HG02642 (cell line): ENCODE data around the gene CYB5B.
"Not testable (repeated sequence)": the region's sequence is repeated elsewhere in the genome, so short reads cannot be mapped to it uniquely, and the experiment has no call there.

ENCODE experiments used
- ATAC-seq: cut with Tn5 transposase; IDR thresholded peaks from one replicate; pipeline ENCODE4 v1.9.1; 2021; ENCODE audit warnings: mild to moderate bottlenecking; ENCODE audit not compliant: unreplicated experiment, poor library complexity

The CYB5B gene

GRCh38 chr16:69407702-69408323 lies 16.6 kb upstream of the CYB5B start:
- ATAC-seq = no peak

- ATAC-seq = no peak
Measured at GRCh38 chr16:69408475-69408874, 15.9 kb upstream of the CYB5B start.

- no peak for ATAC-seq
Measured at GRCh38 chr16:69410219-69410990, 14.0 kb upstream of the CYB5B start.

GRCh38 chr16:69411064-69411985 lies 13.1 kb upstream of the CYB5B start:
- ATAC-seq = no peak

GRCh38 chr16:69412287-69412686 lies 12.1 kb upstream of the CYB5B start:
- no peak for ATAC-seq

- ATAC-seq = no peak
Measured at GRCh38 chr16:69413045-69413664, 11.3 kb upstream of the CYB5B start.

- no peak for ATAC-seq
Measured at GRCh38 chr16:69417520-69418199, 6.8 kb upstream of the CYB5B start.

- no peak for ATAC-seq
Measured at GRCh38 chr16:69419956-69420355, 4.5 kb upstream of the CYB5B start.

GRCh38 chr16:69423189-69423588 lies 1.2 kb upstream of the CYB5B start:
- no peak for ATAC-seq

- no peak for ATAC-seq
Measured at GRCh38 chr16:69424935-69425784, 741 bp downstream of the CYB5B start.

GRCh38 chr16:69428652-69429051 lies 4.2 kb downstream of the CYB5B start:
- no peak for ATAC-seq

- ATAC-seq = not testable (repeated sequence)
Measured at GRCh38 chr16:69429058-69429640, 4.7 kb downstream of the CYB5B start.

- no peak for ATAC-seq
Measured at GRCh38 chr16:69431948-69432468, 7.6 kb downstream of the CYB5B start.

- no peak for ATAC-seq
Measured at GRCh38 chr16:69434066-69434465, 9.6 kb downstream of the CYB5B start.

- no peak for ATAC-seq
Measured at GRCh38 chr16:69435977-69436820, 11.8 kb downstream of the CYB5B start.

GRCh38 chr16:69436896-69437295 lies 12.5 kb downstream of the CYB5B start:
- no peak for ATAC-seq

GRCh38 chr16:69438465-69438864 lies 14.0 kb downstream of the CYB5B start:
- no peak for ATAC-seq

GRCh38 chr16:69440250-69440649 lies 15.8 kb downstream of the CYB5B start:
- no peak for ATAC-seq
